SK-N-SH (cell line): ENCODE results near the gene SYT17. TPM values are rescaled to one million over a fixed set of nuclear protein-coding genes. Genes with fewer than 3 reads are reported as not detected.

Source experiments
- CTCF ChIA-PET: fragments of 300-600, 350-600 bp; formaldehyde crosslinking; extraction: SDS; loops from one replicate; lab custom pipeline; 2021; lab: Yijun Ruan, JAX
- POLR2A ChIA-PET: fragments of 350-600 bp; sonication (Branson Sonifier 250); formaldehyde crosslinking; extraction: SDS; loops from one replicate; lab custom pipeline; 2020; ENCODE audit warnings: antibody characterized with exemption, inconsistent platforms; lab: Yijun Ruan, JAX
- DNase-seq: peaks from one replicate; pipeline ENCODE4 v3.0.0; 2012
- H2AFZ ChIP-seq: fragments of 200-600 bp; sonication (generic); 2 replicates; pipeline ENCODE4 v1.8.1; 2016; ENCODE audit warnings: antibody characterized with exemption, mild to moderate bottlenecking, low read depth
- H3F3A ChIP-seq: fragments of 200-600 bp; sonication (generic); replicated peaks from 2 replicates; pipeline ENCODE3; 2016; ENCODE audit warnings: antibody characterized with exemption, mild to moderate bottlenecking; ENCODE audit not compliant: insufficient read depth
- H3K27ac ChIP-seq, 2 experiments: fragments of 200-500 bp in 1 of 2; fragments of 200-600 bp in 1 of 2; sonication (Bioruptor generic) in 1 of 2; sonication (generic), shearing (Covaris generic) in 1 of 2; 2 replicates each; pipeline versions ENCODE4 v1.5.1 to v1.6.1; 2014 to 2016; ENCODE audit warnings: low read depth in 2 of 2, inconsistent platforms in 1 of 2, low read length in 1 of 2, mild to moderate bottlenecking in 1 of 2, mixed read lengths in 1 of 2
- H3K27me3 ChIP-seq: fragments of 200-600 bp; sonication (generic), shearing (Covaris generic); 2 replicates; pipeline ENCODE4 v1.6.1; 2016; ENCODE audit warnings: mixed run types; ENCODE audit not compliant: insufficient read depth
- H3K36me3 ChIP-seq, 2 experiments: fragments of 200-500 bp in 1 of 2; fragments of 200-600 bp in 1 of 2; sonication (Bioruptor generic) in 1 of 2; sonication (generic) in 1 of 2; replicated peaks in 1 of 2; 2 replicates each; pipeline versions ENCODE3 to v1.5.1; 2014 to 2016; ENCODE audit warnings: low read length in 1 of 2, mild to moderate bottlenecking in 1 of 2; ENCODE audit not compliant: insufficient read depth in 2 of 2, control insufficient read depth in 1 of 2
- H3K4me1 ChIP-seq, 2 experiments: fragments of 200-500 bp in 1 of 2; fragments of 200-600 bp in 1 of 2; sonication (Bioruptor generic) in 1 of 2; sonication (generic), shearing (Covaris generic) in 1 of 2; 2 replicates each; pipeline versions ENCODE4 v1.5.1 to v1.6.1; 2014 to 2016; ENCODE audit warnings: low read depth in 1 of 2, low read length in 1 of 2, mixed run types in 1 of 2; ENCODE audit not compliant: insufficient read depth in 2 of 2, control insufficient read depth in 1 of 2
- H3K4me2 ChIP-seq: fragments of 200-600 bp; sonication (generic), shearing (Covaris generic); 2 replicates; pipeline ENCODE4 v1.6.1; 2017; ENCODE audit warnings: mixed run types
- H3K4me3 ChIP-seq, 2 experiments: fragments of 200-500 bp in 1 of 2; fragments of 200-600 bp in 1 of 2; sonication (Bioruptor generic) in 1 of 2; sonication (generic), shearing (Covaris generic) in 1 of 2; 2 replicates each; pipeline versions ENCODE4 v1.5.1 to v1.8.1; 2014 to 2016; ENCODE audit warnings: low read depth in 2 of 2, inconsistent platforms in 1 of 2, low read length in 1 of 2, mild to moderate bottlenecking in 1 of 2, mixed read lengths in 1 of 2, moderate library complexity in 1 of 2
- H3K79me2 ChIP-seq: fragments of 200-600 bp; sonication (generic); 2 replicates; pipeline ENCODE4 v1.8.1; 2017; ENCODE audit warnings: mild to moderate bottlenecking; ENCODE audit not compliant: insufficient read depth
- H3K9ac ChIP-seq: fragments of 200-600 bp; sonication (generic); 2 replicates; pipeline ENCODE4 v1.6.1; 2017; ENCODE audit warnings: mixed run types
- H3K9me2 ChIP-seq: fragments of 200-600 bp; sonication (generic); 2 replicates; pipeline ENCODE4 v1.6.1; 2017; ENCODE audit warnings: mixed run types
- H3K9me3 ChIP-seq: fragments of 200-600 bp; sonication (generic); 2 replicates; pipeline ENCODE4 v1.6.1; 2017; ENCODE audit warnings: mixed run types, mild to moderate bottlenecking, moderate library complexity
- H4K20me1 ChIP-seq: fragments of 200-600 bp; sonication (generic); 2 replicates; pipeline ENCODE4 v1.6.1; 2017; ENCODE audit warnings: mild to moderate bottlenecking, mixed run types; ENCODE audit not compliant: insufficient read depth
- CTCF ChIP-seq: fragments of 200-600 bp; sonication (generic); IDR thresholded peaks from 2 replicates; pipeline ENCODE4 v1.6.1; 2017; ENCODE audit warnings: antibody characterized with exemption, mild to moderate bottlenecking, moderate library complexity
- ELF1 ChIP-seq: IDR thresholded peaks from 2 replicates; pipeline ENCODE4 v1.4.0; 2012
- EZH2phosphoT487 ChIP-seq: fragments of 200-600 bp; sonication (generic); IDR thresholded peaks from 2 replicates; pipeline ENCODE4 v1.6.1; 2017; ENCODE audit warnings: low read depth, mixed run types, mild to moderate bottlenecking, antibody characterized with exemption, moderate library complexity, borderline replicate concordance
- FOXJ3 ChIP-seq: sonication (generic); formaldehyde crosslinking; IDR thresholded peaks from 2 replicates; pipeline ENCODE4 v1.5.1; 2020; ENCODE audit warnings: mild to moderate bottlenecking, missing genetic modification reagents
- NFIC ChIP-seq: IDR thresholded peaks from 2 replicates; pipeline ENCODE4 v1.4.0; 2012; ENCODE audit warnings: borderline replicate concordance
- POLR2AphosphoS5 ChIP-seq: IDR thresholded peaks from 2 replicates; pipeline ENCODE4 v1.6.1; 2012; ENCODE audit warnings: low read depth, low read length
- RCOR1 ChIP-seq: fragments of 150-350 bp; IDR thresholded peaks from 2 replicates; pipeline ENCODE4 v1.6.1; 2017; ENCODE audit warnings: antibody characterized with exemption, low read length
- REST ChIP-seq: IDR thresholded peaks from 2 replicates; pipeline ENCODE4 v1.6.1; 2012; ENCODE audit warnings: mild to moderate bottlenecking, low read depth, low read length, moderate library complexity
- RFX5 ChIP-seq: IDR thresholded peaks from 2 replicates; pipeline ENCODE4 v1.6.1; 2012; ENCODE audit warnings: mild to moderate bottlenecking, improper control_type of control experiment, low read length
- RXRA ChIP-seq: IDR thresholded peaks from 2 replicates; pipeline ENCODE4 v1.4.0; 2012; ENCODE audit warnings: low read depth, mild to moderate bottlenecking, borderline replicate concordance
- TCF12 ChIP-seq: IDR thresholded peaks from 2 replicates; pipeline ENCODE4 v1.4.0; 2012
- TEAD4 ChIP-seq: IDR thresholded peaks from 2 replicates; pipeline ENCODE4 v1.4.0; 2012; ENCODE audit warnings: mild to moderate bottlenecking, borderline replicate concordance; ENCODE audit not compliant: insufficient read depth
- USF1 ChIP-seq: IDR thresholded peaks from 2 replicates; pipeline ENCODE4 v1.4.0; 2012; ENCODE audit warnings: low read depth, borderline replicate concordance
- USF2 ChIP-seq: fragments of 150-350 bp; IDR thresholded peaks from 2 replicates; pipeline ENCODE4 v1.6.1; 2017; ENCODE audit warnings: antibody characterized with exemption, low read length, low read depth, borderline replicate concordance
- YY1 ChIP-seq: IDR thresholded peaks from 2 replicates; pipeline ENCODE4 v1.4.0; 2012; ENCODE audit warnings: low read depth, mild to moderate bottlenecking
- ZBTB33 ChIP-seq: IDR thresholded peaks from 2 replicates; pipeline ENCODE4 v1.4.0; 2012; ENCODE audit warnings: low read depth, borderline replicate concordance
- WGBS: methylation state at CpG from one replicate; pipeline ENCODE4 v1.1.6; 2017; ENCODE audit warnings: low lambda C conversion rate; 5-methylcytosine and 5-hydroxymethylcytosine counted together
- polyA plus RNA-seq, 3 experiments: library from polyadenylated mRNA; depleted of rRNA; stranded (reverse); fragments of >200 nt; gene quantifications; 2 replicates each; pipeline ENCODE4 v1.2.3, GENCODE V29; 2012

SYT17 gene
- polyA plus RNA-seq, 1 of the 3 experiments (the other 2 are of a cell fraction), result 0.21 TPM

GRCh38 chr16:19232988-19233387 lies 64.9 kb downstream of the SYT17 start (continued):
- TF ChIP-seq REST (no peak), RXRA (no peak), USF2 (no peak), RFX5 (no peak), POLR2AphosphoS5 (no peak), NFIC (no peak), USF1 (no peak)

- no peaks in the 10 kb centered on the region for H3F3A ChIP-seq
- peaks cover 0 to 12% of the 10 kb centered on the region in 2 experiments; a peak in 1 of 4 replicates for H3K4me1 ChIP-seq
- ChIA-PET POLR2A (no interaction called here), CTCF (no interaction called here)
- no peaks in the 10 kb centered on the region for H3K9me3 ChIP-seq
- H3K27ac ChIP-seq, result no peak overlapping the region
- 35% methylated on average over 4 of the region's 4 CpGs for WGBS
- H3K36me3 ChIP-seq, result no peaks in the 10 kb centered on the region
- H3K9me2 ChIP-seq, result no peaks in the 10 kb centered on the region
- H4K20me1 ChIP-seq, result no peaks in the 10 kb centered on the region
- no peaks in the 10 kb centered on the region for H3K79me2 ChIP-seq
- H3K4me2 ChIP-seq, result no peak overlapping the region
- no peak overlapping the region for H3K9ac ChIP-seq
- H3K4me3 ChIP-seq, result no peak overlapping the region
- DNase-seq, result no peak
- no peaks in the 10 kb centered on the region for H3K27me3 ChIP-seq
- H2AFZ ChIP-seq, result no peak overlapping the region
- TF ChIP-seq CTCF, result no peak
- no peak for TF ChIP-seq TCF12
- no peak for TF ChIP-seq USF1
- no peak for TF ChIP-seq TEAD4
- no peak for TF ChIP-seq YY1
- no peak for TF ChIP-seq ELF1
- TF ChIP-seq ZBTB33, result no peak
- no peak for TF ChIP-seq EZH2phosphoT487
- no peak for TF ChIP-seq RCOR1
- no peak for TF ChIP-seq RXRA
- no peak for TF ChIP-seq FOXJ3 (CRISPR knock-in tag)
- TF ChIP-seq USF2, result no peak
These were observed 67.4 kb downstream of the SYT17 start for GRCh38 chr16:19235478-19235877.
